ENCODE data around the gene TUBGCP3. TPM values are rescaled to one million over a fixed set of nuclear protein-coding genes. Genes with fewer than 3 reads are reported as not detected.

Gene TUBGCP3
- total and polyA plus RNA-seq, 10 donors: 9.1 to 69.8 (median 48.7) TPM

GRCh38 chr13:112447761-112448603 lies 140.0 kb downstream of the TUBGCP3 start:
- H3K27ac ChIP-seq: no peak overlapping the region
- 83 to 92% (median 85%) methylated on average over 16 to 27 of the region's 27 CpGs for WGBS, 5 donors
- peaks cover 0 to 8% (median 2%) of the 10 kb centered on the region in 6 donors for H3K4me1 ChIP-seq
- peaks cover 0 to 77% (median 17%) of the 10 kb centered on the region in 7 donors for H3K27me3 ChIP-seq (replicated peaks in 1 of 7)
- no peaks in the 10 kb centered on the region for H3K9me3 ChIP-seq
- TF ChIP-seq POLR2AphosphoS5 (IDR thresholded peaks at IDR 0.05) (no peak), POLR2A (IDR thresholded peaks at IDR 0.05) (no peak)
- TF ChIP-seq, protein P1, sequence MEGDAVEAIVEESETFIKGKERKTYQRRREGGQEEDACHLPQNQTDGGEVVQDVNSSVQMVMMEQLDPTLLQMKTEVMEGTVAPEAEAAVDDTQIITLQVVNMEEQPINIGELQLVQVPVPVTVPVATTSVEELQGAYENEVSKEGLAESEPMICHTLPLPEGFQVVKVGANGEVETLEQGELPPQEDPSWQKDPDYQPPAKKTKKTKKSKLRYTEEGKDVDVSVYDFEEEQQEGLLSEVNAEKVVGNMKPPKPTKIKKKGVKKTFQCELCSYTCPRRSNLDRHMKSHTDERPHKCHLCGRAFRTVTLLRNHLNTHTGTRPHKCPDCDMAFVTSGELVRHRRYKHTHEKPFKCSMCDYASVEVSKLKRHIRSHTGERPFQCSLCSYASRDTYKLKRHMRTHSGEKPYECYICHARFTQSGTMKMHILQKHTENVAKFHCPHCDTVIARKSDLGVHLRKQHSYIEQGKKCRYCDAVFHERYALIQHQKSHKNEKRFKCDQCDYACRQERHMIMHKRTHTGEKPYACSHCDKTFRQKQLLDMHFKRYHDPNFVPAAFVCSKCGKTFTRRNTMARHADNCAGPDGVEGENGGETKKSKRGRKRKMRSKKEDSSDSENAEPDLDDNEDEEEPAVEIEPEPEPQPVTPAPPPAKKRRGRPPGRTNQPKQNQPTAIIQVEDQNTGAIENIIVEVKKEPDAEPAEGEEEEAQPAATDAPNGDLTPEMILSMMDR (IDR thresholded peaks at IDR 0.05 in 8 of 11, conservative IDR thresholded peaks at IDR 0.05 in 3 of 11): no peak
- no peak overlapping the region for H3K4me3 ChIP-seq
- intact Hi-C loops (cut with DNase I; ENCODE audit: low total_unique reads): no loop called here
- DNase-seq: peak; percentile 59
- no peaks in the 10 kb centered on the region for H3K36me3 ChIP-seq

DNA sequence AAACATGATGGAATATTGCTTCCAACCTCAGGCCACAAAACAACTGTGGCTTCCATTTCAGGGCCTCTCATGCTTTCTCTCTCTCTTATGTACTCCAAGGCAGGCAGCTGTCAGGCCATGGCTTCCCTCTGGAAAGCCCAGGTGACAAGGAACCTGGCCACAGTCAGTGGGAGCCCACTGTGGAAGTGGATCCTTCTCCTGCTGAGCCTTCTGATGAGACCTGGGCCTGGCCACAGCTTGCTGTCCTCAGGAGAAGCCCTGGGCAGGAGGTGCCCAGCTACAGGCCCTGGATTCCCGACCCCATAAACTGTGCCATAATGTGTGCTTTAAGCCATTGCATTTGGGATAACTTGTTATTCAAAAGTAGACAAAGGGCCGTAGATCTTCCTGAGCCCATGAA lies 140.6 kb downstream of the TUBGCP3 start:
- H3K27me3 ChIP-seq (replicated peaks in 1 of 7): peaks cover 0 to 77% (median 18%) of the 10 kb centered on the region in 7 donors
- H3K27ac ChIP-seq: no peak overlapping the region
- no peak overlapping the region for H3K4me3 ChIP-seq
- TF ChIP-seq POLR2AphosphoS5 (IDR thresholded peaks at IDR 0.05) (no peak), POLR2A (IDR thresholded peaks at IDR 0.05) (no peak)
- TF ChIP-seq, protein P1 (IDR thresholded peaks at IDR 0.05 in 8 of 11, conservative IDR thresholded peaks at IDR 0.05 in 3 of 11): no peak
- peak; percentile 53 for DNase-seq
- H3K9me3 ChIP-seq: no peaks in the 10 kb centered on the region
- intact Hi-C loops (cut with DNase I; ENCODE audit: low total_unique reads): no loop called here
- 82 to 91% (median 86%) methylated on average over 2 of the region's 2 CpGs; no CpG with 5 or more reads in 2 of the 5 donors for WGBS, 5 donors
- peaks cover 0 to 8% (median 2%) of the 10 kb centered on the region in 6 donors for H3K4me1 ChIP-seq
- no peaks in the 10 kb centered on the region for H3K36me3 ChIP-seq

DNA sequence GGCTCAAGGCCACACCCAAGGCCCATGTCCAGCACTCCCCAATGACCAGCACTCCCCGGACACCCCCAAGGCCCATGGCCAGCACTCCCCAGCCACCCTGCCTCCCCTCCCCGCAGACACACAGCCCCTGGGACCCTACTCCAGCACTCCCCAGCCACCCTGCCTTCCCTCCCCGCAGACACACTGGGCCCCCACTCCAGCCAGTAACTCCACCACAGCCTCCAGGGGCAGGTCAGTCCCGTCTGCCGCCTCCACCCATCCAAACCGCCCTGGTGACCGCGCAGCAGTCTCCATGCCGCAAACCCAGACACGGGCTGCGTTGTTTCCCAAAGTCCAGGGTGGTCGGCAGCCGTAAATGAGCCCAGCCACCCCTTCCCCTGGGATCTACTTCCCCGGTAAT lies 141.1 kb downstream of the TUBGCP3 start:
- WGBS, 5 donors: 81 to 93% (median 90%) methylated on average over 13 to 14 of the region's 14 CpGs
- DNase-seq: peak; percentile 53
- H3K27me3 ChIP-seq (replicated peaks in 1 of 7): peaks cover 0 to 77% (median 18%) of the 10 kb centered on the region in 7 donors
- intact Hi-C loops (cut with DNase I; ENCODE audit: low total_unique reads): no loop called here
- H3K4me3 ChIP-seq: no peak overlapping the region
- peaks cover 0 to 8% (median 2%) of the 10 kb centered on the region in 6 donors for H3K4me1 ChIP-seq
- no peak overlapping the region for H3K27ac ChIP-seq
- H3K9me3 ChIP-seq: no peaks in the 10 kb centered on the region
- TF ChIP-seq POLR2AphosphoS5 (IDR thresholded peaks at IDR 0.05) (no peak), POLR2A (IDR thresholded peaks at IDR 0.05) (no peak)
- no peaks in the 10 kb centered on the region for H3K36me3 ChIP-seq

DNA sequence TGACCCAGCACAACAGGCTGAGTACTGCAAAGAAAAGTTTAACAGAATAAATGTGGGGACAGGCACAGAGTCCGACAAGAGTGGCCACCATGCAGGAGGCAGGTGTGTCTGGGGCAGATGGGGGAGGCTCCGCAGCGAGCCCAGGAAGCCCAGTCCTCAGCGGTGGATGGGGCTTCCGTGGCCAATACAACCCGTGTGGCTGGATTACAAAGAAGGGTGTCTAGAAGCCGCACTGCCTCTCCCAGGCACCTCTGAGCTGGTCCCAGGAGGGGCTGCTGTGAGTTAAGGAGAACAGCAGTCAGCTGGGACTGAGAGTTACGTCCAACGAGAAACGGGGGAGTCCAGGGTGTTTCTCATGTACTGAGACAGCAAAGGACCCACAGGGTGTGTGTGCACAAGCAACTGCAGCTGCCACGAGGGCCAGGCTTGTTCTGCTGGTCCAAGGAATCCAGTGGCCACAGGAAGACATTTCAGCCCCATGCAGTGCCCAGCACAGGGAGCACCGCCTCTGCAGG lies 141.5 kb downstream of the TUBGCP3 start:
- H3K27me3 ChIP-seq (replicated peaks in 1 of 7): peaks cover 0 to 77% (median 18%) of the 10 kb centered on the region in 7 donors
- intact Hi-C loops (cut with DNase I; ENCODE audit: low total_unique reads): no loop called here
- no peak overlapping the region for H3K27ac ChIP-seq
- H3K4me3 ChIP-seq: no peak overlapping the region
- WGBS, 5 donors: 63 to 76% (median 71%) methylated on average over 10 to 12 of the region's 12 CpGs
- no peaks in the 10 kb centered on the region for H3K36me3 ChIP-seq
- peaks cover 0 to 8% (median 2%) of the 10 kb centered on the region in 6 donors for H3K4me1 ChIP-seq
- TF ChIP-seq, protein P1 (IDR thresholded peaks at IDR 0.05 in 8 of 11, conservative IDR thresholded peaks at IDR 0.05 in 3 of 11): no peak
- no peak for TF ChIP-seq POLR2AphosphoS5 (IDR thresholded peaks at IDR 0.05)
- TF ChIP-seq POLR2A (IDR thresholded peaks at IDR 0.05): no peak
- DNase-seq: peak; percentile 59
- H3K9me3 ChIP-seq: no peaks in the 10 kb centered on the region

Measured in spleen (tissue), 11 donors.